GF-D8 (cell line): ENCODE measurements around the gene AFF3.

Experiments used
- DNase-seq: peaks from one replicate; lab custom pipeline; 2025; lab: John Stamatoyannopoulos, UW

Gene AFF3

GRCh38 chr2:100010606-100011005 is 131.8 kb downstream of the AFF3 start:
- DNase-seq: no peak

- no peak for DNase-seq
Measured at GRCh38 chr2:100009743-100010142, 132.6 kb downstream of the AFF3 start.

- DNase-seq: no peak
Measured at GRCh38 chr2:100008956-100009355, 133.4 kb downstream of the AFF3 start.

- no peak for DNase-seq
Measured at GRCh38 chr2:100006516-100006915, 135.9 kb downstream of the AFF3 start.

- no peak for DNase-seq
Measured at GRCh38 chr2:100004959-100005387, 137.4 kb downstream of the AFF3 start.

GRCh38 chr2:100004348-100004884 is 138.0 kb downstream of the AFF3 start:
- DNase-seq: no peak

GRCh38 chr2:100002059-100002458 is 140.3 kb downstream of the AFF3 start:
- no peak for DNase-seq

- DNase-seq: no peak
Measured at GRCh38 chr2:100000915-100001707, 141.3 kb downstream of the AFF3 start.

- DNase-seq: no peak
Measured at GRCh38 chr2:99998651-99999320, 143.6 kb downstream of the AFF3 start.

- no peak for DNase-seq
Measured at GRCh38 chr2:99989905-99990304, 152.5 kb downstream of the AFF3 start.

GRCh38 chr2:99988599-99988998 is 153.8 kb downstream of the AFF3 start:
- DNase-seq: no peak

GRCh38 chr2:99987160-99987559 is 155.2 kb downstream of the AFF3 start:
- no peak for DNase-seq

- no peak for DNase-seq
Measured at GRCh38 chr2:99984799-99985515, 157.4 kb downstream of the AFF3 start.

GRCh38 chr2:99982744-99983143 is 159.6 kb downstream of the AFF3 start:
- no peak for DNase-seq

GRCh38 chr2:99981840-99982239 is 160.6 kb downstream of the AFF3 start:
- no peak for DNase-seq

- DNase-seq: no peak
Measured at GRCh38 chr2:99980176-99980575, 162.2 kb downstream of the AFF3 start.

- DNase-seq: no peak
Measured at GRCh38 chr2:99977966-99978365, 164.4 kb downstream of the AFF3 start.

- no peak for DNase-seq
Measured at GRCh38 chr2:99975386-99975785, 167.0 kb downstream of the AFF3 start.

- no peak for DNase-seq
Measured at GRCh38 chr2:99974682-99975375, 167.6 kb downstream of the AFF3 start.

GRCh38 chr2:99974275-99974674 is 168.1 kb downstream of the AFF3 start:
- DNase-seq: no peak

GRCh38 chr2:99971326-99971900 is 171.0 kb downstream of the AFF3 start:
- DNase-seq: no peak
